A673 (cell line): ENCODE measurements around the gene TTC24. TPM values are rescaled to one million over a fixed set of nuclear protein-coding genes. Genes with fewer than 3 reads are reported as not detected.

Experiments
- BruUV-seq: library from RNA; stranded (reverse); fragments of 400-500 nt; replicated peaks from 2 replicates; lab custom pipeline; 2021; lab: Mats Ljungman, UMichigan
- CTCF ChIA-PET: fragments of 300-600 bp; sonication (Branson Sonifier 250); formaldehyde crosslinking; loops from one replicate; lab custom pipeline; 2022; ENCODE audit warnings: antibody characterized with exemption; lab: Charles Lee
- POLR2A ChIA-PET: fragments of 300-600 bp; sonication (Branson Sonifier 250); formaldehyde crosslinking; loops from one replicate; lab custom pipeline; 2022; ENCODE audit warnings: antibody characterized with exemption; ENCODE audit not compliant: low non-redundant PET; lab: Charles Lee
- DNase-seq: peaks from one replicate; pipeline ENCODE4 v3.0.0-alpha.2; 2015; ENCODE audit warnings: low spot score
- H3K27ac ChIP-seq: fragments of 200-600 bp; sonication (generic); 2 replicates; pipeline ENCODE4 v1.5.1; 2016; ENCODE audit warnings: mixed run types, low read depth, mild to moderate bottlenecking, mixed read lengths, antibody characterized with exemption, low read length; ENCODE audit not compliant: poor library complexity, severe bottlenecking
- H3K27me3 ChIP-seq: fragments of 200-600 bp; sonication (generic); replicated peaks from 2 replicates; pipeline ENCODE4 v1.6.1; 2017; ENCODE audit warnings: mixed run types, low read depth, mild to moderate bottlenecking, mixed read lengths, antibody characterized with exemption, low read length; ENCODE audit not compliant: insufficient read depth, poor library complexity
- H3K36me3 ChIP-seq: fragments of 200-600 bp; sonication (generic); 2 replicates; pipeline ENCODE4 v1.6.1; 2016; ENCODE audit warnings: mixed run types, mild to moderate bottlenecking, mixed read lengths, antibody characterized with exemption, low read length; ENCODE audit not compliant: insufficient read depth, poor library complexity, severe bottlenecking
- H3K4me1 ChIP-seq: fragments of 200-600 bp; sonication (generic); 2 replicates; pipeline ENCODE4 v1.6.1; 2017; ENCODE audit warnings: mixed run types, mild to moderate bottlenecking, mixed read lengths, antibody characterized with exemption, low read length; ENCODE audit not compliant: insufficient read depth, poor library complexity, severe bottlenecking
- H3K4me3 ChIP-seq: fragments of 200-600 bp; sonication (generic); 2 replicates; pipeline ENCODE4 v1.5.1; 2016; ENCODE audit warnings: low read depth, mixed run types, mild to moderate bottlenecking, mixed read lengths, low read length; ENCODE audit not compliant: poor library complexity, severe bottlenecking
- H3K9me3 ChIP-seq: fragments of 200-600 bp; sonication (generic); 2 replicates; pipeline ENCODE4 v1.6.1; 2016; ENCODE audit warnings: mixed run types, low read depth, mild to moderate bottlenecking, mixed read lengths, antibody characterized with exemption, low read length; ENCODE audit not compliant: poor library complexity, severe bottlenecking
- EZH2 ChIP-seq: fragments of 200-600 bp; sonication (generic); IDR thresholded peaks from 2 replicates; pipeline ENCODE4 v1.6.1; 2017; ENCODE audit warnings: borderline replicate concordance, low read depth, mild to moderate bottlenecking, mixed read lengths, antibody characterized with exemption, low read length; ENCODE audit not compliant: poor library complexity, severe bottlenecking
- intact Hi-C: fragments of 100-400 bp; cut with micrococcal nuclease; formaldehyde crosslinking; loops from one replicate; pipeline ENCODE4 v1.10.0; 2022; ENCODE audit not compliant: unreplicated experiment
- total RNA-seq: library from RNA; stranded (reverse); gene quantifications from 2 replicates; pipeline ENCODE4 v1.2.3, GENCODE V29; 2021
- TF ChIP-seq, protein P1 (sequence below): fragments of 300-800, 200-600 bp; sonication (generic); conservative IDR thresholded peaks from 2 replicates; pipeline ENCODE4 v1.5.1; 2017; ENCODE audit warnings: low read depth, mild to moderate bottlenecking, antibody characterized with exemption, low read length, moderate library complexity, mixed read lengths

Gene TTC24
- total RNA-seq, 1 experiment from 2014 or later: not detected

GRCh38 chr1:156554971-156555370, 24.6 kb upstream of the TTC24 start:
- Histone ChIP-seq H3K9me3 (no peaks in the 10 kb centered on the region), H3K27me3 (no peaks in the 10 kb centered on the region), H3K36me3 (peaks cover 18% of the 10 kb centered on the region), H3K4me3 (no peak overlapping the region), H3K4me1 (no peaks in the 10 kb centered on the region), H3K27ac (no peak overlapping the region)
- ChIA-PET POLR2A (no interaction called here), CTCF (interaction anchor here (0.6 kb wide), 1 partner anchor 50 kb away, joined by 3 read pairs; no protein-coding TSS in a partner anchor)
- no peak for DNase-seq
- no peak for TF ChIP-seq EZH2
- TF ChIP-seq, protein P1, sequence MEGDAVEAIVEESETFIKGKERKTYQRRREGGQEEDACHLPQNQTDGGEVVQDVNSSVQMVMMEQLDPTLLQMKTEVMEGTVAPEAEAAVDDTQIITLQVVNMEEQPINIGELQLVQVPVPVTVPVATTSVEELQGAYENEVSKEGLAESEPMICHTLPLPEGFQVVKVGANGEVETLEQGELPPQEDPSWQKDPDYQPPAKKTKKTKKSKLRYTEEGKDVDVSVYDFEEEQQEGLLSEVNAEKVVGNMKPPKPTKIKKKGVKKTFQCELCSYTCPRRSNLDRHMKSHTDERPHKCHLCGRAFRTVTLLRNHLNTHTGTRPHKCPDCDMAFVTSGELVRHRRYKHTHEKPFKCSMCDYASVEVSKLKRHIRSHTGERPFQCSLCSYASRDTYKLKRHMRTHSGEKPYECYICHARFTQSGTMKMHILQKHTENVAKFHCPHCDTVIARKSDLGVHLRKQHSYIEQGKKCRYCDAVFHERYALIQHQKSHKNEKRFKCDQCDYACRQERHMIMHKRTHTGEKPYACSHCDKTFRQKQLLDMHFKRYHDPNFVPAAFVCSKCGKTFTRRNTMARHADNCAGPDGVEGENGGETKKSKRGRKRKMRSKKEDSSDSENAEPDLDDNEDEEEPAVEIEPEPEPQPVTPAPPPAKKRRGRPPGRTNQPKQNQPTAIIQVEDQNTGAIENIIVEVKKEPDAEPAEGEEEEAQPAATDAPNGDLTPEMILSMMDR: no peak
- intact Hi-C loops: no loop called here
- BruUV-seq: no TSS peak

- intact Hi-C loops: no loop called here
- TF ChIP-seq, protein P1: no peak
- no peak for TF ChIP-seq EZH2
- Histone ChIP-seq H3K27me3 (no peaks in the 10 kb centered on the region), H3K27ac (no peak overlapping the region), H3K36me3 (peaks cover 18% of the 10 kb centered on the region), H3K4me3 (no peak overlapping the region), H3K9me3 (no peaks in the 10 kb centered on the region), H3K4me1 (no peaks in the 10 kb centered on the region)
- no peak for DNase-seq
- ChIA-PET POLR2A (no interaction called here), CTCF (no interaction called here)
- no TSS peak for BruUV-seq
These were observed 23.8 kb upstream of the TTC24 start for GRCh38 chr1:156555715-156556114.

GRCh38 chr1:156556354-156556753, 23.2 kb upstream of the TTC24 start:
- peak; percentile 44 for DNase-seq
- Histone ChIP-seq H3K27me3 (no peaks in the 10 kb centered on the region), H3K9me3 (no peaks in the 10 kb centered on the region), H3K4me3 (no peak overlapping the region), H3K36me3 (peaks cover 18% of the 10 kb centered on the region), H3K27ac (no peak overlapping the region), H3K4me1 (no peaks in the 10 kb centered on the region)
- no TSS peak for BruUV-seq
- CTCF ChIA-PET: no interaction called here
- TF ChIP-seq, protein P1: no peak
- no peak for TF ChIP-seq EZH2
- POLR2A ChIA-PET: no interaction called here
- intact Hi-C loops: no loop called here
